HepG2 (cell line): ENCODE measurements around the gene MYO18A. TPM values are rescaled to one million over a fixed set of nuclear protein-coding genes. Genes with fewer than 3 reads are reported as not detected.

Source experiments
- AGO2 ChIP-seq: fragments of 200-400 bp; formaldehyde crosslinking; optimal IDR thresholded peaks from 2 replicates; pipeline ENCODE3; 2017; ENCODE audit warnings: mild to moderate bottlenecking, low read depth, low read length, moderate library complexity
- HOXA9 ChIP-seq: sonication (generic); formaldehyde crosslinking; IDR thresholded peaks from 2 replicates; pipeline ENCODE4 v1.8.1; 2022; ENCODE audit warnings: missing genetic modification reagents, mild to moderate bottlenecking, moderate library complexity, borderline replicate concordance
- LCORL ChIP-seq, 2 experiments: fragments of 450-650 bp in 1 of 2; sonication (generic) in 1 of 2; formaldehyde crosslinking in 1 of 2; IDR thresholded peaks; 2 replicates each; pipeline versions ENCODE4 v1.5.0 to v1.6.1; 2017 to 2020; ENCODE audit warnings: antibody characterized with exemption in 1 of 2, missing genetic modification reagents in 1 of 2
- MTERF4 ChIP-seq: sonication (generic); formaldehyde crosslinking; IDR thresholded peaks from 2 replicates; pipeline ENCODE4 v1.8.0; 2023; ENCODE audit warnings: mild to moderate bottlenecking, missing genetic modification reagents
- RAD21 ChIP-seq: fragments of 450-650 bp; formaldehyde crosslinking; IDR thresholded peaks from 2 replicates; pipeline ENCODE4 v1.5.0; 2020; ENCODE audit warnings: mild to moderate bottlenecking
- SALL1 ChIP-seq: sonication (generic); formaldehyde crosslinking; IDR thresholded peaks from 2 replicates; pipeline ENCODE4 v1.8.0; 2022; ENCODE audit warnings: mild to moderate bottlenecking, missing genetic modification reagents
- SIN3B ChIP-seq: fragments of 150-350 bp; IDR thresholded peaks from 2 replicates; pipeline ENCODE4 v1.6.1; 2014; ENCODE audit warnings: low read length
- TEF ChIP-seq: sonication (generic); formaldehyde crosslinking; IDR thresholded peaks from 2 replicates; pipeline ENCODE4 v1.5.0; 2020; ENCODE audit warnings: missing genetic modification reagents
- ZBTB26 ChIP-seq: IDR thresholded peaks from 2 replicates; pipeline ENCODE4 v1.6.1; 2016; ENCODE audit warnings: missing compliant biosample characterization, missing genetic modification reagents, borderline replicate concordance
- ZBTB39 ChIP-seq: sonication (generic); formaldehyde crosslinking; IDR thresholded peaks from 2 replicates; pipeline ENCODE4 v1.5.0; 2020; ENCODE audit warnings: missing genetic modification reagents
- ZFP91 ChIP-seq: sonication (generic); formaldehyde crosslinking; IDR thresholded peaks from 2 replicates; pipeline ENCODE4 v1.9.0; 2022; ENCODE audit warnings: missing genetic modification reagents, mild to moderate bottlenecking, borderline replicate concordance
- ZNF362 ChIP-seq: sonication (generic); formaldehyde crosslinking; IDR thresholded peaks from 2 replicates; pipeline ENCODE4 v1.4.0; 2020; ENCODE audit warnings: missing genetic modification reagents, mild to moderate bottlenecking, borderline replicate concordance
- ZNF431 ChIP-seq: sonication (generic); formaldehyde crosslinking; IDR thresholded peaks from 2 replicates; pipeline ENCODE4 v1.9.0; 2022; ENCODE audit warnings: missing genetic modification reagents, low read depth, mild to moderate bottlenecking, borderline replicate concordance
- ZNF513 ChIP-seq: sonication (generic); formaldehyde crosslinking; conservative IDR thresholded peaks from 2 replicates; pipeline ENCODE4 v1.5.0; 2020; ENCODE audit warnings: missing genetic modification reagents
- polyA plus RNA-seq, 8 experiments: library from polyadenylated mRNA; depleted of rRNA in 3 of 8; stranded (reverse) in 7 of 8; unstranded in 1 of 8; fragments of >200 nt; fragmentation: Illumina TruSeq in 4 of 8; extraction: Trizol in 4 of 8; gene quantifications; 2 replicates each; pipeline versions ENCODE4 v1.2.1 to v1.2.3, GENCODE V29; 2011 to 2016; ENCODE audit warnings: low read depth in 4 of 8, missing spikeins in 1 of 8, mixed read lengths in 1 of 8; ENCODE audit not compliant: insufficient read depth in 1 of 8
- total RNA-seq, 5 experiments: library from RNA; depleted of rRNA; stranded (reverse); fragments of >200 nt; fragmentation: Illumina TruSeq; extraction: Trizol; gene quantifications; 2 replicates each; pipeline ENCODE4 v1.2.3, GENCODE V29; 2016; ENCODE audit warnings: low read depth in 1 of 5

MYO18A gene
- total and polyA plus RNA-seq, 2 of the 13 experiments (the other 11 are each of a cell fraction or from before 2014, with no cell fraction given), result 16.8 to 24.8 TPM

- 0 out of 2 replicates have a peak, but pooled peaks have one; percentile 36 for TF ChIP-seq ZBTB39 (CRISPR knock-in tag)
- TF ChIP-seq ZFP91 (CRISPR knock-in tag), result peak; percentile 23; the same call in 1 of the 2 replicates
- TF ChIP-seq AGO2, result peak; percentile 55
- TF ChIP-seq MTERF4 (CRISPR knock-in tag), result no peak
- peak; percentile 33; the same call in 1 of the 2 replicates for TF ChIP-seq SALL1
- no peak for TF ChIP-seq LCORL (IDR thresholded peaks at IDR 0.05)
- TF ChIP-seq LCORL (CRISPR knock-in tag; IDR thresholded peaks at IDR 0.05), result peak; percentile 70
- TF ChIP-seq ZNF362 (CRISPR knock-in tag), result peak; percentile 13; the same call in 1 of the 2 replicates
- TF ChIP-seq ZBTB26 (CRISPR knock-in tag), result peak; percentile 65; the same call in 1 of the 2 replicates
- no peak for TF ChIP-seq ZNF513 (CRISPR knock-in tag)
- peak; percentile 96 for TF ChIP-seq RAD21
- TF ChIP-seq SIN3B, result 0 out of 2 replicates have a peak, but pooled peaks have one; percentile 26
- no peak for TF ChIP-seq TEF (CRISPR knock-in tag)
- TF ChIP-seq HOXA9 (CRISPR knock-in tag), result no peak
- TF ChIP-seq ZNF431 (CRISPR knock-in tag), result no peak
Observed at GRCh38 chr17:29180034-29180787, at the start of gene MYO18A (continued).
